ENCODE results near the gene GYS2. TPM values are rescaled to one million over a fixed set of nuclear protein-coding genes. Genes with fewer than 3 reads are reported as not detected.

GYS2 gene
- not detected for total RNA-seq
- long read RNA-seq, result 0 reads

DNA sequence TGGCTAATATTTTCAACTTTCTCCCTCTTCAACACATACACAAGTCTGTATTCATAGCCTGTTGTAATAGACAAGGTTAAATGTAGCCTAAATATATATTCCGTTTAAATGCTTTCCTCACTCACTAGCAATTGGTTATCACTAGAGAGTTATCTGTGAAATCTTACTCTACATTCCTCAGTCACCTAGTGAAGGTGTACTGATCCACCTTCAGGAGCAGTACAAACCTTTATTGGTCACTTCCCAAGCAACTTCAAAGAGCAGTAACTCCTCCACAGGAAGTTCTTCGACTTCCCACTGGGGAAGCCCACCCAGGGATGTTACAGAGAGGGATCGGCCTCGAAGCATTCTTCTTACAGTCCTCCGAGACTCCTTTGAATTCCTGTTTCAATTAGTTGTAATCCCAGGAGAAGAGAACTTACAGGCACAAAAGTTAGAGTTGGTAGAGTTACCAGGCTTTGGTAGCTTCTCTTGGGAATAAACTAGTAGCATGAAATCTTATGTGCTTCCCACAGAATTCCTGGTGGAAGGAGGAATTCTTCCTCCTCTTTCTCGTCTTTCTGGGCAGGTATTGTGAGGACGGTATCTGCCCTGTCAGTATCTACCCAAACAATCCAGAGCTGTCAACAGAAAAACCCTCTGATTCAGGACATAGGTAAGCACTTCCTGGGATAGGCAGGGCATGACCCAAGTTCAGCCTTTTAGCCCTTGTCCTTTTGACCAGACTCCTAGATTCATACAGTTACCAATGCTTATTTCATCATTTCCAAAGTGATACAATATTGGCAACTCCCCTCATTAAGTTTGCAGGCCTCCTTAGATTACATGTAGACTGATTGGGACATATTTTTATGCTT lies at the start of gene GYS2:
Gene GYS2 (minus strand): TSS at position 603 of the 857 bp plus-strand sequence. CDS start 255 bp downstream, at position 348.
- DNase-seq, result no peak
- no peak within 1 kb of the TSS for H3K27ac ChIP-seq
- intact Hi-C loops (cut with DNase I), result loop anchor here (10.0 kb wide), 1 partner anchor 80 kb away; no protein-coding TSS in a partner anchor
- no peak for ATAC-seq
- TF ChIP-seq CTCF (IDR thresholded peaks at IDR 0.05), result no peak
- H3K4me1 ChIP-seq, result no peaks in the 10 kb centered on the region
- no peaks in the 10 kb centered on the region for H3K27me3 ChIP-seq (ENCODE audit: low read depth)
- no peaks in the 10 kb centered on the region for H3K9me3 ChIP-seq
- H3K4me3 ChIP-seq, result no peak within 1 kb of the TSS
- no peaks in the 10 kb centered on the region for H3K36me3 ChIP-seq

DNA sequence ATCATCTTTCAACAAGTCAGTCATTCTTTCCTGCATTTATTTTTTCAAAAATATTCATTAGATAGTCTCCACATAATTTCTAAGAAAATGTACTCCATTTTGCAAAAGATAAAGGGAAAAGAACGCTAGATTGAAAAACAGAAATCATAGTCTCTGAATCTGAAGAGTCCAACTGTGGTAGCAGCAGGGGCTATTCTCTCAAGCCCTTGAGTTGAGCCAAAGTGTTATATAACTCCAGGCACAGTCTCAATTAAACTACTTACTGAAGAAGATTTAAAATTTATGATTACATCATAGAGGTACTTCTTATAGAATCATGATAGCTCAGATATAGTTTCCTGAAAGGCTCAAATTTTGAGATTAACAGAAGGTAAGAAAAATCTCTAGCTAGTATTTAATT lies 47.2 kb upstream of the GYS2 start:
- Histone ChIP-seq H3K36me3 (peaks cover 63% of the 10 kb centered on the region), H3K4me1 (peaks cover 14% of the 10 kb centered on the region), H3K4me3 (no peak overlapping the region), H3K27ac (no peak overlapping the region), H3K27me3 (ENCODE audit: low read depth) (no peaks in the 10 kb centered on the region), H3K9me3 (no peaks in the 10 kb centered on the region)
- TF ChIP-seq CTCF (IDR thresholded peaks at IDR 0.05), result no peak
- ATAC-seq (no peak), DNase-seq (no peak)
- intact Hi-C loops (cut with DNase I), result no loop called here

- no peaks in the 10 kb centered on the region for H3K27me3 ChIP-seq (ENCODE audit: low read depth)
- peaks cover 6% of the 10 kb centered on the region for H3K4me1 ChIP-seq
- peaks cover 71% of the 10 kb centered on the region for H3K36me3 ChIP-seq
- no peak for TF ChIP-seq CTCF (IDR thresholded peaks at IDR 0.05)
- H3K9me3 ChIP-seq, result no peaks in the 10 kb centered on the region
- ATAC-seq, result no peak
- no peak overlapping the region for H3K4me3 ChIP-seq
- no peak for DNase-seq
- H3K27ac ChIP-seq, result no peak overlapping the region
- intact Hi-C loops (cut with DNase I), result no loop called here
Observed at GRCh38 chr12:21650997-21651396, 46.4 kb upstream of the GYS2 start.

- H3K9me3 ChIP-seq, result no peaks in the 10 kb centered on the region
- H3K27me3 ChIP-seq (ENCODE audit: low read depth), result no peaks in the 10 kb centered on the region
- H3K27ac ChIP-seq, result no peak overlapping the region
- ATAC-seq (no peak), DNase-seq (no peak)
- peaks cover 74% of the 10 kb centered on the region for H3K36me3 ChIP-seq
- no peak overlapping the region for H3K4me3 ChIP-seq
- TF ChIP-seq CTCF (IDR thresholded peaks at IDR 0.05), result no peak
- intact Hi-C loops (cut with DNase I), result no loop called here
- H3K4me1 ChIP-seq, result no peaks in the 10 kb centered on the region
Observed at GRCh38 chr12:21649034-21649433, 44.4 kb upstream of the GYS2 start.

DNA sequence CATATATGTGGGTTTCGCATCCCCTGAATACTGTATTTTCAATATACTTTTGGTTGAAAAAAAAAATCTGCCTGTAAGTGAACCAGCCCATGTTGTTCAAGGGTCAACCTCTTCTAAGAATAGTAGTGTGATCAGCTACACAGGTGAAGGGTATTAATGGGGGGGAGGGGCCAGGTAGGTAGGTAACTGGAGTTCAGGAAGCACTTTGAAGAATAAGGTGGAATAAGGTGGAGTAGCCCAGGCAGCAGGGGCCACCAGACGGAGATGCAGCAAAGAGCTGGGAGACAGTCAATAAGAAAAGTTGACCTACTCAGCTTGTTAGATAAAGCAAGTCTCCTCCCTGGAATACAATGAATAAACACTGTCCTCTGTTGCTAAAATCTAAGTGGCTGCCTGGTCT lies 43.7 kb upstream of the GYS2 start:
- no peak for ATAC-seq
- H3K4me1 ChIP-seq, result peaks cover 3% of the 10 kb centered on the region
- no peak overlapping the region for H3K4me3 ChIP-seq
- no peaks in the 10 kb centered on the region for H3K27me3 ChIP-seq (ENCODE audit: low read depth)
- H3K36me3 ChIP-seq, result peaks cover 74% of the 10 kb centered on the region
- H3K9me3 ChIP-seq, result no peaks in the 10 kb centered on the region
- DNase-seq, result no peak
- no peak overlapping the region for H3K27ac ChIP-seq
- intact Hi-C loops (cut with DNase I), result no loop called here
- TF ChIP-seq CTCF (IDR thresholded peaks at IDR 0.05), result no peak
